HCT116 (cell line): ENCODE results near the gene LYL1. TPM values are rescaled to one million over a fixed set of nuclear protein-coding genes. Genes with fewer than 3 reads are reported as not detected.

Source experiments
- ATAC-seq: fragments of 200-7000 bp; cut with Tn5 transposase; 2 replicates; pipeline ENCODE4 v1.9.1; 2020; ENCODE audit warnings: mild to moderate bottlenecking, moderate library complexity
- BruUV-seq: library from RNA; stranded (reverse); fragments of 400-500 nt; replicated peaks from 2 replicates; lab custom pipeline; 2021; lab: Mats Ljungman, UMichigan
- CTCF ChIA-PET: fragments of 300-600 bp; sonication (Branson Sonifier 250); formaldehyde crosslinking; loops from one replicate; lab custom pipeline; 2021; ENCODE audit warnings: antibody characterized with exemption; lab: Charles Lee
- POLR2A ChIA-PET: fragments of 300-600, 350-600 bp; sonication (Branson Sonifier 250); formaldehyde crosslinking; loops from one replicate; lab custom pipeline; 2021; ENCODE audit warnings: antibody characterized with exemption; lab: Charles Lee
- RAD21 ChIA-PET, 2 experiments: fragments of 300-600 bp; sonication (Branson Sonifier 250); formaldehyde crosslinking; loops; one replicate each; lab custom pipeline; 2023; ENCODE audit warnings: low total read pairs in 2 of 2; ENCODE audit not compliant: uncharacterized antibody in 2 of 2, unreplicated experiment in 2 of 2, low non-redundant PET in 1 of 2; lab: Charles Lee
- DNase-seq: peaks from one replicate; pipeline ENCODE4 v3.0.0-alpha.2; 2010; ENCODE audit warnings: low read depth, low spot score
- H2AFZ ChIP-seq: fragments of 200-600 bp; shearing (Covaris generic), sonication (generic); 2 replicates; pipeline ENCODE4 v1.6.1; 2017; ENCODE audit warnings: low read depth, mixed run types, mixed read lengths, antibody characterized with exemption, low read length; ENCODE audit not compliant: poor library complexity, severe bottlenecking
- H3K27ac ChIP-seq: 2 replicates; pipeline ENCODE4 v1.5.1; 2012; ENCODE audit warnings: low read depth, low read length
- H3K27me3 ChIP-seq: fragments of 200-600 bp; sonication (generic); 2 replicates; pipeline ENCODE4 v1.6.1; 2016; ENCODE audit warnings: mixed run types, low read length, mixed read lengths; ENCODE audit not compliant: insufficient read depth
- H3K36me3 ChIP-seq, 2 experiments: fragments of 200-500 bp in 1 of 2; fragments of 200-600 bp in 1 of 2; sonication (Bioruptor generic) in 1 of 2; sonication (generic) in 1 of 2; 2 replicates each; pipeline versions ENCODE4 v1.5.1 to v1.6.1; 2014 to 2016; ENCODE audit warnings: low read length in 2 of 2, inconsistent platforms in 1 of 2, mixed read lengths in 1 of 2, mixed run types in 1 of 2; ENCODE audit not compliant: insufficient read depth in 2 of 2, control insufficient read depth in 1 of 2
- H3K4me1 ChIP-seq, 2 experiments: fragments of 200-600 bp in 1 of 2; sonication (generic) in 1 of 2; 2 replicates each; pipeline versions ENCODE4 v1.5.1 to v1.6.1; 2012 to 2017; ENCODE audit warnings: low read length in 2 of 2, inconsistent platforms in 1 of 2, mild to moderate bottlenecking in 1 of 2, mixed read lengths in 1 of 2, mixed run types in 1 of 2, moderate library complexity in 1 of 2; ENCODE audit not compliant: insufficient read depth in 2 of 2, control insufficient read depth in 1 of 2
- H3K4me2 ChIP-seq: fragments of 200-600 bp; sonication (generic); 2 replicates; pipeline ENCODE4 v1.6.1; 2017; ENCODE audit warnings: mixed run types, low read length, mixed read lengths
- H3K4me3 ChIP-seq, 2 experiments: fragments of 200-600 bp in 1 of 2; sonication (generic) in 1 of 2; replicated peaks in 1 of 2; 2 replicates each; pipeline ENCODE4 v1.5.1; 2011 to 2016; ENCODE audit warnings: low read length in 2 of 2, control low read depth in 1 of 2, low read depth in 1 of 2, mild to moderate bottlenecking in 1 of 2, mixed read lengths in 1 of 2, mixed run types in 1 of 2
- H3K79me2 ChIP-seq: fragments of 200-600 bp; sonication (generic); 2 replicates; pipeline ENCODE4 v1.6.1; 2017; ENCODE audit warnings: mild to moderate bottlenecking, mixed run types, low read length, moderate library complexity, mixed read lengths; ENCODE audit not compliant: insufficient read depth
- H3K9ac ChIP-seq: fragments of 200-600 bp; sonication (generic); 2 replicates; pipeline ENCODE4 v1.6.1; 2016; ENCODE audit warnings: low read length, mixed read lengths
- H3K9me2 ChIP-seq: fragments of 200-600 bp; sonication (generic), shearing (Covaris generic); 2 replicates; pipeline ENCODE4 v1.6.1; 2017; ENCODE audit warnings: mixed run types, mild to moderate bottlenecking, moderate library complexity; ENCODE audit not compliant: insufficient read depth
- H3K9me3 ChIP-seq, 2 experiments: fragments of 200-500 bp in 1 of 2; fragments of 200-600 bp in 1 of 2; sonication (Bioruptor generic) in 1 of 2; sonication (generic) in 1 of 2; 2 replicates each; pipeline ENCODE4 v1.6.1; 2014 to 2017; ENCODE audit warnings: low read length in 2 of 2, mixed read lengths in 2 of 2, inconsistent platforms in 1 of 2, low read depth in 1 of 2, mild to moderate bottlenecking in 1 of 2, mixed run types in 1 of 2, moderate library complexity in 1 of 2; ENCODE audit not compliant: control insufficient read depth in 1 of 2, insufficient read depth in 1 of 2
- H4K20me1 ChIP-seq: fragments of 200-600 bp; sonication (generic), shearing (Covaris generic); 2 replicates; pipeline ENCODE4 v1.6.1; 2017; ENCODE audit warnings: mixed run types, mild to moderate bottlenecking, moderate library complexity; ENCODE audit not compliant: insufficient read depth
- CBX3 ChIP-seq: IDR thresholded peaks from 2 replicates; pipeline ENCODE4 v1.6.1; 2012; ENCODE audit warnings: low read depth
- CEBPB ChIP-seq: IDR thresholded peaks from 2 replicates; pipeline ENCODE4 v1.6.1; 2012; ENCODE audit warnings: low read depth
- CTCF ChIP-seq, 3 experiments: fragments of 200-600 bp in 1 of 3; sonication (generic) in 1 of 3; IDR thresholded peaks in 2 of 3; conservative IDR thresholded peaks in 1 of 3; 2 replicates each; pipeline ENCODE4 v1.5.1; 2012 to 2017; ENCODE audit warnings: low read depth in 2 of 3, low read length in 2 of 3, antibody characterized with exemption in 1 of 3, borderline replicate concordance in 1 of 3, control low read depth in 1 of 3, mild to moderate bottlenecking in 1 of 3, mixed read lengths in 1 of 3, mixed run types in 1 of 3, moderate library complexity in 1 of 3; ENCODE audit not compliant: insufficient read depth in 1 of 3
- EGR1 ChIP-seq: IDR thresholded peaks from 2 replicates; pipeline ENCODE4 v1.6.1; 2012; ENCODE audit warnings: low read depth
- ELF1 ChIP-seq: IDR thresholded peaks from 2 replicates; pipeline ENCODE4 v1.6.1; 2012; ENCODE audit warnings: low read depth, borderline replicate concordance
- EZH2 ChIP-seq: fragments of 200-600 bp; sonication (generic); IDR thresholded peaks from 2 replicates; pipeline ENCODE4 v1.6.1; 2017; ENCODE audit warnings: antibody characterized with exemption, mixed run types
- EZH2phosphoT487 ChIP-seq: fragments of 200-600 bp; IDR thresholded peaks from 2 replicates; pipeline ENCODE4 v1.6.1; 2018; ENCODE audit warnings: antibody characterized with exemption, borderline replicate concordance
- FOSL1 ChIP-seq: IDR thresholded peaks from 2 replicates; pipeline ENCODE4 v1.6.1; 2012; ENCODE audit warnings: low read depth
- JUND ChIP-seq: IDR thresholded peaks from 2 replicates; pipeline ENCODE4 v1.6.1; 2012
- MAX ChIP-seq: IDR thresholded peaks from 2 replicates; pipeline ENCODE4 v1.6.1; 2012
- POLR2A ChIP-seq: IDR thresholded peaks from 2 replicates; pipeline ENCODE4 v1.7.0; 2011; ENCODE audit warnings: borderline replicate concordance; ENCODE audit not compliant: insufficient read depth, insufficient read length; ENCODE audit errors: extremely low read depth
- RAD21 ChIP-seq: IDR thresholded peaks from 2 replicates; pipeline ENCODE4 v1.6.1; 2012; ENCODE audit warnings: low read depth, mild to moderate bottlenecking
- TCF7L2 ChIP-seq: IDR thresholded peaks from 2 replicates; pipeline ENCODE4 v1.7.0; 2011; ENCODE audit warnings: borderline replicate concordance, inconsistent platforms; ENCODE audit not compliant: insufficient read depth, insufficient read length; ENCODE audit errors: extremely low read depth
- YY1 ChIP-seq: IDR thresholded peaks from 2 replicates; pipeline ENCODE4 v1.6.1; 2011; ENCODE audit warnings: low read length, low read depth, moderate library complexity, mild to moderate bottlenecking; ENCODE audit not compliant: insufficient replicate concordance; ENCODE audit errors: extremely low read depth
- ZBTB33 ChIP-seq: IDR thresholded peaks from 2 replicates; pipeline ENCODE4 v1.6.1; 2011; ENCODE audit warnings: mild to moderate bottlenecking, low read length, moderate library complexity; ENCODE audit not compliant: insufficient replicate concordance; ENCODE audit errors: extremely low read depth
- ZNF274 ChIP-seq: fragments of 200-500 bp; sonication (Bioruptor generic); IDR thresholded peaks from 2 replicates; pipeline ENCODE4 v1.6.1; 2014; ENCODE audit warnings: mild to moderate bottlenecking, low read depth, low read length, inconsistent platforms
- intact Hi-C: fragments of 100-400 bp; cut with micrococcal nuclease; formaldehyde crosslinking; loops from 2 replicates; pipeline ENCODE4 v1.10.0; 2022
- total RNA-seq: library from RNA; stranded (reverse); gene quantifications from one replicate; pipeline ENCODE4 v1.2.1, GENCODE V29; 2021; ENCODE audit not compliant: unreplicated experiment

LYL1 gene
- total RNA-seq, 1 experiment from 2014 or later, result 2.6 TPM

- no peak; the same call in 1 of the 2 replicates for ATAC-seq
- Histone ChIP-seq H3K9ac (no peak overlapping the region), H3K4me2 (peak overlapping the region; percentile 39; the same call in 1 of the 2 replicates), H3K9me2 (no peaks in the 10 kb centered on the region), H2AFZ (no peak overlapping the region), H3K27me3 (no peaks in the 10 kb centered on the region), H3K27ac (peak overlapping the region; percentile 4; the same call in 1 of the 2 replicates), H4K20me1 (no peaks in the 10 kb centered on the region), H3K4me1 (peaks cover 18% of the 10 kb centered on the region in 2 experiments), H3K79me2 (no peaks in the 10 kb centered on the region), H3K4me3 (no peak overlapping the region), H3K36me3 (no peaks in the 10 kb centered on the region), H3K9me3 (no peaks in the 10 kb centered on the region)
- CTCF ChIA-PET, result interaction anchor here (1.2 to 2.2 kb wide), 3 partner anchors 9 to 46 kb away, joined by 3 to 7 read pairs (median 6); no protein-coding TSS in a partner anchor
- intact Hi-C loops, result no loop called here
- DNase-seq, result no peak
- POLR2A ChIA-PET, result no interaction called here
- TF ChIP-seq MAX, result no peak
- TF ChIP-seq EGR1, result no peak
- TF ChIP-seq EZH2, result no peak
- TF ChIP-seq EZH2phosphoT487, result no peak
- no peak for TF ChIP-seq POLR2A
- no peak for TF ChIP-seq YY1
- no peak for TF ChIP-seq ZNF274
- TF ChIP-seq TCF7L2, result no peak
- TF ChIP-seq CTCF (IDR thresholded peaks at IDR 0.05 in 2 of 3, conservative IDR thresholded peaks at IDR 0.05 in 1 of 3; ENCODE audit: borderline replicate concordance in 1 of 3, insufficient read depth in 1 of 3, low read depth in 2 of 3, low read length in 2 of 3), result no peak
- no peak for TF ChIP-seq ELF1
- no peak for TF ChIP-seq RAD21
- TF ChIP-seq CEBPB, result no peak
- TF ChIP-seq JUND, result no peak
- no peak for TF ChIP-seq ZBTB33
- no peak for TF ChIP-seq CBX3
- TF ChIP-seq FOSL1, result no peak
- no TSS peak for BruUV-seq
- RAD21 ChIA-PET, result no interaction called here
These were observed 23.1 kb downstream of the LYL1 start for GRCh38 chr19:13079542-13079986.
